ENCODE results near the gene KCND3.

Gene KCND3

GRCh38 chr1:111911776-111912515 is 77.5 kb downstream of the KCND3 start:
- H3K23ac ChIP-seq (ENCODE audit: low read depth, low read length, poor library complexity), result no peak overlapping the region
- no peak overlapping the region for H4K91ac ChIP-seq (ENCODE audit: low read depth, low read length, poor library complexity)
- H2BK12ac ChIP-seq (ENCODE audit: low read length), result no peak overlapping the region
- H2BK5ac ChIP-seq (ENCODE audit: low read length), result no peak overlapping the region
- H3K4me1 ChIP-seq (ENCODE audit: control insufficient read depth in 2 of 2, insufficient read depth in 1 of 2, low read depth in 1 of 2, low read length in 2 of 2), result peaks cover 10 to 30% of the 10 kb centered on the region in 2 donors
- DNase-seq (ENCODE audit: low spot score), result no peak
- no peak overlapping the region for H3K14ac ChIP-seq (ENCODE audit: low read length)
- WGBS, 2 donors (ENCODE audit: extremely low coverage in 2 of 2, insufficient read length in 2 of 2, insufficient replicate concordance in 1 of 2), result no CpG with 5 or more reads among the region's 5 CpGs
- no peak overlapping the region for H3K9ac ChIP-seq (ENCODE audit: low read depth, low read length, poor library complexity)
- H2AFZ ChIP-seq (ENCODE audit: low read length), result no peak overlapping the region
- no peaks in the 10 kb centered on the region for H3K79me1 ChIP-seq (ENCODE audit: low read depth, low read length)
- H3K36me3 ChIP-seq (replicated peaks in 1 of 2; ENCODE audit: control insufficient read depth in 2 of 2, insufficient read depth in 2 of 2, low read length in 2 of 2), result no peaks in the 10 kb centered on the region
- no peak overlapping the region for H3K4me3 ChIP-seq (ENCODE audit: low read length in 2 of 2)
- no peak overlapping the region for H2BK15ac ChIP-seq (ENCODE audit: low read length)
- H3K9me3 ChIP-seq (replicated peaks in 1 of 2; ENCODE audit: control insufficient read depth in 2 of 2, insufficient read depth in 1 of 2, low read depth in 1 of 2, low read length in 2 of 2), result peaks cover 0 to 9% of the 10 kb centered on the region in 2 donors
- no peak overlapping the region for H2AK5ac ChIP-seq (ENCODE audit: low read depth, low read length)
- H3K18ac ChIP-seq (ENCODE audit: low read length), result no peak overlapping the region
- H3K27me3 ChIP-seq (ENCODE audit: control insufficient read depth in 3 of 3, insufficient read depth in 3 of 3, low read depth in 1 of 3, low read length in 3 of 3), result no peaks in the 10 kb centered on the region
- no peak overlapping the region for H3K27ac ChIP-seq (replicated peaks; ENCODE audit: low read length)
- no peak overlapping the region for H2BK120ac ChIP-seq (ENCODE audit: low read depth, low read length)
- no peak overlapping the region for H4K8ac ChIP-seq (ENCODE audit: low read depth, low read length)
- no peak overlapping the region for H3K4me2 ChIP-seq (ENCODE audit: insufficient read depth, low read length, poor library complexity, severe bottlenecking)
- H3K4ac ChIP-seq (ENCODE audit: low read length), result no peak overlapping the region

- Histone ChIP-seq H3K27me3 (ENCODE audit: control insufficient read depth in 3 of 3, insufficient read depth in 3 of 3, low read depth in 1 of 3, low read length in 3 of 3) (no peaks in the 10 kb centered on the region), H2BK15ac (ENCODE audit: low read length) (no peak overlapping the region), H2AFZ (ENCODE audit: low read length) (no peak overlapping the region), H2AK5ac (ENCODE audit: low read depth, low read length) (no peak overlapping the region), H3K14ac (ENCODE audit: low read length) (no peak overlapping the region), H3K4ac (ENCODE audit: low read length) (no peak overlapping the region), H3K27ac (replicated peaks; ENCODE audit: low read length) (no peak overlapping the region), H3K9ac (ENCODE audit: low read depth, low read length, poor library complexity) (no peak overlapping the region), H3K18ac (ENCODE audit: low read length) (no peak overlapping the region), H2BK5ac (ENCODE audit: low read length) (no peak overlapping the region), H3K23ac (ENCODE audit: low read depth, low read length, poor library complexity) (no peak overlapping the region), H4K8ac (ENCODE audit: low read depth, low read length) (no peak overlapping the region), H3K4me1 (ENCODE audit: control insufficient read depth in 2 of 2, insufficient read depth in 1 of 2, low read depth in 1 of 2, low read length in 2 of 2) (peaks cover 10 to 30% of the 10 kb centered on the region in 2 donors), H3K36me3 (replicated peaks in 1 of 2; ENCODE audit: control insufficient read depth in 2 of 2, insufficient read depth in 2 of 2, low read length in 2 of 2) (no peaks in the 10 kb centered on the region), H3K4me3 (ENCODE audit: low read length in 2 of 2) (no peak overlapping the region), H3K4me2 (ENCODE audit: insufficient read depth, low read length, poor library complexity, severe bottlenecking) (no peak overlapping the region), H3K9me3 (replicated peaks in 1 of 2; ENCODE audit: control insufficient read depth in 2 of 2, insufficient read depth in 1 of 2, low read depth in 1 of 2, low read length in 2 of 2) (peaks cover 0 to 9% of the 10 kb centered on the region in 2 donors), H3K79me1 (ENCODE audit: low read depth, low read length) (no peaks in the 10 kb centered on the region), H4K91ac (ENCODE audit: low read depth, low read length, poor library complexity) (no peak overlapping the region), H2BK12ac (ENCODE audit: low read length) (no peak overlapping the region), H2BK120ac (ENCODE audit: low read depth, low read length) (no peak overlapping the region)
- no peak for DNase-seq (ENCODE audit: low spot score)
- WGBS, 2 donors (ENCODE audit: extremely low coverage in 2 of 2, insufficient read length in 2 of 2, insufficient replicate concordance in 1 of 2), result no CpG with 5 or more reads among the region's 1 CpG
Observed at GRCh38 chr1:111911061-111911460, 78.4 kb downstream of the KCND3 start.

GRCh38 chr1:111909030-111909429 is 80.4 kb downstream of the KCND3 start:
- H2AFZ ChIP-seq (ENCODE audit: low read length), result no peak overlapping the region
- no peak overlapping the region for H3K14ac ChIP-seq (ENCODE audit: low read length)
- H4K91ac ChIP-seq (ENCODE audit: low read depth, low read length, poor library complexity), result no peak overlapping the region
- H3K4me2 ChIP-seq (ENCODE audit: insufficient read depth, low read length, poor library complexity, severe bottlenecking), result no peak overlapping the region
- no peak overlapping the region for H2BK120ac ChIP-seq (ENCODE audit: low read depth, low read length)
- H4K8ac ChIP-seq (ENCODE audit: low read depth, low read length), result no peak overlapping the region
- no peak overlapping the region for H3K9ac ChIP-seq (ENCODE audit: low read depth, low read length, poor library complexity)
- H3K23ac ChIP-seq (ENCODE audit: low read depth, low read length, poor library complexity), result no peak overlapping the region
- no peak overlapping the region for H2BK12ac ChIP-seq (ENCODE audit: low read length)
- no CpG with 5 or more reads among the region's 4 CpGs for WGBS, 2 donors (ENCODE audit: extremely low coverage in 2 of 2, insufficient read length in 2 of 2, insufficient replicate concordance in 1 of 2)
- DNase-seq (ENCODE audit: low spot score), result no peak
- peaks cover 0 to 5% of the 10 kb centered on the region in 2 donors for H3K9me3 ChIP-seq (replicated peaks in 1 of 2; ENCODE audit: control insufficient read depth in 2 of 2, insufficient read depth in 1 of 2, low read depth in 1 of 2, low read length in 2 of 2)
- H2AK5ac ChIP-seq (ENCODE audit: low read depth, low read length), result no peak overlapping the region
- H3K4me1 ChIP-seq (ENCODE audit: control insufficient read depth in 2 of 2, insufficient read depth in 1 of 2, low read depth in 1 of 2, low read length in 2 of 2), result peaks cover 23 to 39% of the 10 kb centered on the region in 2 donors
- no peaks in the 10 kb centered on the region for H3K36me3 ChIP-seq (replicated peaks in 1 of 2; ENCODE audit: control insufficient read depth in 2 of 2, insufficient read depth in 2 of 2, low read length in 2 of 2)
- no peaks in the 10 kb centered on the region for H3K27me3 ChIP-seq (ENCODE audit: control insufficient read depth in 3 of 3, insufficient read depth in 3 of 3, low read depth in 1 of 3, low read length in 3 of 3)
- no peaks in the 10 kb centered on the region for H3K79me1 ChIP-seq (ENCODE audit: low read depth, low read length)
- H2BK15ac ChIP-seq (ENCODE audit: low read length), result no peak overlapping the region
- no peak overlapping the region for H2BK5ac ChIP-seq (ENCODE audit: low read length)
- no peak overlapping the region for H3K4me3 ChIP-seq (ENCODE audit: low read length in 2 of 2)
- H3K18ac ChIP-seq (ENCODE audit: low read length), result no peak overlapping the region
- H3K4ac ChIP-seq (ENCODE audit: low read length), result no peak overlapping the region
- H3K27ac ChIP-seq (replicated peaks; ENCODE audit: low read length), result no peak overlapping the region

- Histone ChIP-seq H2BK120ac (ENCODE audit: low read depth, low read length) (no peak overlapping the region), H3K14ac (ENCODE audit: low read length) (no peak overlapping the region), H4K8ac (ENCODE audit: low read depth, low read length) (no peak overlapping the region), H3K4me2 (ENCODE audit: insufficient read depth, low read length, poor library complexity, severe bottlenecking) (no peak overlapping the region), H4K91ac (ENCODE audit: low read depth, low read length, poor library complexity) (no peak overlapping the region), H2AFZ (ENCODE audit: low read length) (no peak overlapping the region), H3K23ac (ENCODE audit: low read depth, low read length, poor library complexity) (no peak overlapping the region), H3K4me3 (ENCODE audit: low read length in 2 of 2) (no peak overlapping the region), H3K79me1 (ENCODE audit: low read depth, low read length) (no peaks in the 10 kb centered on the region), H3K27ac (replicated peaks; ENCODE audit: low read length) (no peak overlapping the region), H3K9me3 (replicated peaks in 1 of 2; ENCODE audit: control insufficient read depth in 2 of 2, insufficient read depth in 1 of 2, low read depth in 1 of 2, low read length in 2 of 2) (peaks cover 0 to 5% of the 10 kb centered on the region in 2 donors), H2BK15ac (ENCODE audit: low read length) (no peak overlapping the region), H3K4ac (ENCODE audit: low read length) (no peak overlapping the region), H3K18ac (ENCODE audit: low read length) (no peak overlapping the region), H3K27me3 (ENCODE audit: control insufficient read depth in 3 of 3, insufficient read depth in 3 of 3, low read depth in 1 of 3, low read length in 3 of 3) (no peaks in the 10 kb centered on the region), H2BK12ac (ENCODE audit: low read length) (no peak overlapping the region), H2BK5ac (ENCODE audit: low read length) (no peak overlapping the region), H3K9ac (ENCODE audit: low read depth, low read length, poor library complexity) (no peak overlapping the region), H3K4me1 (ENCODE audit: control insufficient read depth in 2 of 2, insufficient read depth in 1 of 2, low read depth in 1 of 2, low read length in 2 of 2) (peaks cover 33 to 39% of the 10 kb centered on the region in 2 donors), H2AK5ac (ENCODE audit: low read depth, low read length) (no peak overlapping the region), H3K36me3 (replicated peaks in 1 of 2; ENCODE audit: control insufficient read depth in 2 of 2, insufficient read depth in 2 of 2, low read length in 2 of 2) (no peaks in the 10 kb centered on the region)
- DNase-seq (ENCODE audit: low spot score), result no peak
- no CpG with 5 or more reads among the region's 3 CpGs for WGBS, 2 donors (ENCODE audit: extremely low coverage in 2 of 2, insufficient read length in 2 of 2, insufficient replicate concordance in 1 of 2)
Observed at GRCh38 chr1:111908011-111908621, 81.4 kb downstream of the KCND3 start.

Data from neuronal stem cell (in vitro differentiated cells).